HG02678 (cell line): Measurements from ENCODE around the gene KCNB1.

Experiments used
- ATAC-seq: cut with Tn5 transposase; IDR thresholded peaks from one replicate; pipeline ENCODE4 v1.9.1; 2021; ENCODE audit warnings: mild to moderate bottlenecking, moderate library complexity; ENCODE audit not compliant: unreplicated experiment

KCNB1 gene

GRCh38 chr20:49393803-49394202 is 88.7 kb downstream of the KCNB1 start:
- no peak for ATAC-seq

GRCh38 chr20:49392745-49393144 is 89.7 kb downstream of the KCNB1 start:
- ATAC-seq: no peak

- no peak for ATAC-seq
Measured at GRCh38 chr20:49391404-49392245, 90.8 kb downstream of the KCNB1 start.

- ATAC-seq: no peak
Measured at GRCh38 chr20:49389854-49390253, 92.6 kb downstream of the KCNB1 start.

GRCh38 chr20:49388744-49389143 is 93.7 kb downstream of the KCNB1 start:
- ATAC-seq: no peak

GRCh38 chr20:49387581-49387939 is 94.9 kb downstream of the KCNB1 start:
- no peak for ATAC-seq

- no peak for ATAC-seq
Measured at GRCh38 chr20:49386848-49387580, 95.5 kb downstream of the KCNB1 start.

GRCh38 chr20:49385465-49385864 is 97.0 kb downstream of the KCNB1 start:
- ATAC-seq: no peak

GRCh38 chr20:49384437-49385434 is 97.7 kb downstream of the KCNB1 start:
- ATAC-seq: no peak

- ATAC-seq: no peak
Measured at GRCh38 chr20:49381558-49382493, 100.6 kb downstream of the KCNB1 start.

- ATAC-seq: no peak
Measured at GRCh38 chr20:49380337-49380780, 102.1 kb downstream of the KCNB1 start.

GRCh38 chr20:49379338-49379737 is 103.1 kb downstream of the KCNB1 start:
- no peak for ATAC-seq

GRCh38 chr20:49377326-49377725 is 105.1 kb downstream of the KCNB1 start:
- ATAC-seq: no peak

- no peak for ATAC-seq
Measured at GRCh38 chr20:49375170-49375569, 107.3 kb downstream of the KCNB1 start.

- ATAC-seq: no peak
Measured at GRCh38 chr20:49372095-49372734, 110.3 kb downstream of the KCNB1 start.

GRCh38 chr20:49368596-49368995 is 113.9 kb downstream of the KCNB1 start:
- no peak for ATAC-seq

- no peak for ATAC-seq
Measured at GRCh38 chr20:49367113-49367512, 115.4 kb downstream of the KCNB1 start.

GRCh38 chr20:49366687-49367086 is 115.8 kb downstream of the KCNB1 start:
- no peak for ATAC-seq

GRCh38 chr20:49361862-49362660 is 120.4 kb downstream of the KCNB1 start:
- no peak for ATAC-seq
